Vagina (tissue), 2 donors: Measurements from ENCODE around the gene FAM3B.

Experiments
- POLR2AphosphoS5 ChIP-seq, 2 donors: sonication (generic); formaldehyde crosslinking; IDR thresholded peaks; one replicate each; pipeline ENCODE4 v1.9.0; 2017; ENCODE audit warnings: antibody characterized with exemption in 2 of 2, mild to moderate bottlenecking in 2 of 2, low read depth in 1 of 2; ENCODE audit not compliant: insufficient read depth in 1 of 2
- TF ChIP-seq, protein P1 (sequence below), 3 experiments: fragments of 450-650 bp in 2 of 3; fragments of 200-600 bp in 1 of 3; sonication (generic) in 1 of 3; IDR thresholded peaks; one replicate each; pipeline ENCODE4 v1.5.1; 2017 to 2019; ENCODE audit warnings: antibody characterized with exemption in 3 of 3, mild to moderate bottlenecking in 2 of 3, moderate library complexity in 2 of 3

DNA sequence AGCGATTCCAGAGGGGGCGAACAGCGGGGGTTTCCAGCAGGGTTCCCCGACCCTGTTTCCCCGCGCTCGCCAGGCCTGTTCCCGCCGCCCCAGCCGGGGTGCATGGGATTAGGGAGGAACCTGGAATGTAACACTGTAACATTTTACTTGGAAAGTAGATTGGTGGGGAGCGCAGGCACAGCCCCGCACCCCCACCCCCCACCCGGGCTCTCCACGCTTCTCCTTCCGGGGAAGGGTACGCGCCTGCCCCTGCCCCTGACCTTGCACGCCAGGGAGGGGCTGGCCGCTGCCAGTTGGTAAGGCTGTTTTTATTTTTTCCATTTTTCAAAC is 427 bp downstream of the FAM3B start:
- TF ChIP-seq, protein P1, sequence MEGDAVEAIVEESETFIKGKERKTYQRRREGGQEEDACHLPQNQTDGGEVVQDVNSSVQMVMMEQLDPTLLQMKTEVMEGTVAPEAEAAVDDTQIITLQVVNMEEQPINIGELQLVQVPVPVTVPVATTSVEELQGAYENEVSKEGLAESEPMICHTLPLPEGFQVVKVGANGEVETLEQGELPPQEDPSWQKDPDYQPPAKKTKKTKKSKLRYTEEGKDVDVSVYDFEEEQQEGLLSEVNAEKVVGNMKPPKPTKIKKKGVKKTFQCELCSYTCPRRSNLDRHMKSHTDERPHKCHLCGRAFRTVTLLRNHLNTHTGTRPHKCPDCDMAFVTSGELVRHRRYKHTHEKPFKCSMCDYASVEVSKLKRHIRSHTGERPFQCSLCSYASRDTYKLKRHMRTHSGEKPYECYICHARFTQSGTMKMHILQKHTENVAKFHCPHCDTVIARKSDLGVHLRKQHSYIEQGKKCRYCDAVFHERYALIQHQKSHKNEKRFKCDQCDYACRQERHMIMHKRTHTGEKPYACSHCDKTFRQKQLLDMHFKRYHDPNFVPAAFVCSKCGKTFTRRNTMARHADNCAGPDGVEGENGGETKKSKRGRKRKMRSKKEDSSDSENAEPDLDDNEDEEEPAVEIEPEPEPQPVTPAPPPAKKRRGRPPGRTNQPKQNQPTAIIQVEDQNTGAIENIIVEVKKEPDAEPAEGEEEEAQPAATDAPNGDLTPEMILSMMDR (IDR thresholded peaks at IDR 0.05), result no peak
- TF ChIP-seq POLR2AphosphoS5 (IDR thresholded peaks at IDR 0.05; ENCODE audit: insufficient read depth in 1 of 2, low read depth in 1 of 2), result no peak
